K562 (cell line): Measurements from ENCODE around the gene USP20. TPM values are rescaled to one million over a fixed set of nuclear protein-coding genes. Genes with fewer than 3 reads are reported as not detected.

ENCODE experiments used
- ARID3B ChIP-seq: fragments of 250-450 bp; sonication (Bioruptor Pico); IDR thresholded peaks from 2 replicates; pipeline ENCODE4 v1.4.0; 2020; ENCODE audit warnings: borderline replicate concordance
- C11orf30 ChIP-seq: fragments of 450-650 bp; IDR thresholded peaks from 2 replicates; pipeline ENCODE4 v1.6.1; 2016; ENCODE audit warnings: low read depth, mild to moderate bottlenecking
- CXXC5 ChIP-seq: fragments of 250-450 bp; sonication (Bioruptor Pico); IDR thresholded peaks from 2 replicates; pipeline ENCODE4 v1.8.0; 2022; ENCODE audit warnings: inconsistent platforms, mild to moderate bottlenecking, moderate library complexity
- FOS ChIP-seq: IDR thresholded peaks from 3 replicates; pipeline ENCODE4 v1.6.1; 2011; ENCODE audit not compliant: insufficient read length; ENCODE audit errors: extremely low read depth
- HBP1 ChIP-seq: fragments of 450-650 bp; formaldehyde crosslinking; IDR thresholded peaks from 2 replicates; pipeline ENCODE4 v1.4.0; 2022; ENCODE audit warnings: missing genetic modification characterization
- HDAC2 ChIP-seq: fragments of 450-650 bp; IDR thresholded peaks from 2 replicates; pipeline ENCODE4 v1.6.1; 2016; ENCODE audit warnings: mild to moderate bottlenecking
- HNRNPLL ChIP-seq: fragments of 200-400 bp; formaldehyde crosslinking; IDR thresholded peaks from 2 replicates; pipeline ENCODE4 v1.6.1; 2017; ENCODE audit warnings: low read length, low read depth, mild to moderate bottlenecking; ENCODE audit not compliant: poor library complexity, severe bottlenecking
- HOXB6 ChIP-seq: fragments of 250-450 bp; sonication (Bioruptor Pico); IDR thresholded peaks from 2 replicates; pipeline ENCODE4 v1.5.1; 2022; ENCODE audit warnings: mild to moderate bottlenecking, borderline replicate concordance
- LCOR ChIP-seq: sonication (generic); formaldehyde crosslinking; IDR thresholded peaks from 2 replicates; pipeline ENCODE4 v1.8.0; 2022; ENCODE audit warnings: mild to moderate bottlenecking, missing genetic modification reagents
- MAZ ChIP-seq, 2 experiments: fragments of 450-650 bp in 1 of 2; sonication (generic) in 1 of 2; formaldehyde crosslinking; IDR thresholded peaks in 1 of 2; conservative IDR thresholded peaks in 1 of 2; 2 replicates each; pipeline versions ENCODE4 v1.4.0 to v1.5.0; 2020; ENCODE audit warnings: mild to moderate bottlenecking in 1 of 2, missing genetic modification reagents in 1 of 2
- MTF1 ChIP-seq: fragments of 250-450 bp; sonication (Bioruptor Pico); IDR thresholded peaks from 2 replicates; pipeline ENCODE4 v1.9.0; 2021; ENCODE audit warnings: moderate library complexity, mild to moderate bottlenecking, inconsistent platforms, borderline replicate concordance
- POLR2B ChIP-seq: fragments of 450-650 bp; IDR thresholded peaks from 2 replicates; pipeline ENCODE4 v1.6.1; 2018; ENCODE audit warnings: low read depth; ENCODE audit not compliant: partially characterized antibody
- RCOR1 ChIP-seq, 2 experiments: IDR thresholded peaks; 2 replicates each; pipeline ENCODE4 v1.6.1; 2012; ENCODE audit warnings: low read depth in 2 of 2, low read length in 2 of 2, borderline replicate concordance in 1 of 2, improper control_type of control experiment in 1 of 2
- SMAD2 ChIP-seq: fragments of 150-350 bp; IDR thresholded peaks from 2 replicates; pipeline ENCODE4 v1.6.1; 2014; ENCODE audit warnings: low read depth, mild to moderate bottlenecking, low read length
- SRSF3 ChIP-seq: fragments of 200-400 bp; formaldehyde crosslinking; IDR thresholded peaks from 2 replicates; pipeline ENCODE4 v1.6.1; 2016; ENCODE audit warnings: mild to moderate bottlenecking, low read length, moderate library complexity; ENCODE audit not compliant: insufficient read depth
- SRSF7 ChIP-seq: fragments of 200-400 bp; formaldehyde crosslinking; optimal IDR thresholded peaks from 2 replicates; pipeline ENCODE3; 2017; ENCODE audit warnings: mild to moderate bottlenecking, low read depth, low read length
- TARDBP ChIP-seq: fragments of 450-650 bp; IDR thresholded peaks from 2 replicates; pipeline ENCODE4 v1.6.1; 2016
- TCF15 ChIP-seq: fragments of 250-450 bp; sonication (Bioruptor Pico); IDR thresholded peaks from 2 replicates; pipeline ENCODE4 v1.8.0; 2022; ENCODE audit warnings: moderate library complexity, mild to moderate bottlenecking, inconsistent platforms
- TEAD1 ChIP-seq, 2 experiments: fragments of 450-650 bp in 1 of 2; sonication (generic) in 1 of 2; formaldehyde crosslinking; IDR thresholded peaks; 2 replicates each; pipeline versions ENCODE4 v1.4.0 to v1.8.0; 2020 to 2022; ENCODE audit warnings: mild to moderate bottlenecking in 2 of 2, missing genetic modification reagents in 1 of 2
- U2AF2 ChIP-seq: fragments of 200-400 bp; formaldehyde crosslinking; optimal IDR thresholded peaks from 2 replicates; pipeline ENCODE3; 2017; ENCODE audit warnings: low read depth, mild to moderate bottlenecking, low read length
- YY1 ChIP-seq, 3 experiments: IDR thresholded peaks; 2 replicates each; pipeline ENCODE4 v1.6.1; 2011; ENCODE audit warnings: low read length in 2 of 3, mild to moderate bottlenecking in 2 of 3, moderate library complexity in 2 of 3, borderline replicate concordance in 1 of 3, control low read depth in 1 of 3, low read depth in 1 of 3; ENCODE audit not compliant: insufficient read depth in 3 of 3, insufficient replicate concordance in 2 of 3, control insufficient read depth in 1 of 3, insufficient read length in 1 of 3; ENCODE audit errors: extremely low read depth in 1 of 3
- ZNF124 ChIP-seq: sonication (generic); formaldehyde crosslinking; IDR thresholded peaks from 2 replicates; pipeline ENCODE4 v1.8.1; 2022; ENCODE audit warnings: missing genetic modification reagents
- ZNF212 ChIP-seq: fragments of 450-650 bp; formaldehyde crosslinking; IDR thresholded peaks from 2 replicates; pipeline ENCODE4 v1.4.0; 2020; ENCODE audit warnings: mild to moderate bottlenecking
- ZNF274 ChIP-seq: IDR thresholded peaks from 2 replicates; pipeline ENCODE4 v1.6.1; 2011; ENCODE audit warnings: low read depth, mild to moderate bottlenecking, low read length, moderate library complexity, borderline replicate concordance
- ZNF75A ChIP-seq: fragments of 450-650 bp; formaldehyde crosslinking; IDR thresholded peaks from 2 replicates; pipeline ENCODE4 v1.4.0; 2020; ENCODE audit warnings: mild to moderate bottlenecking
- ZNF780A ChIP-seq: fragments of 250-450 bp; sonication (Bioruptor Pico); IDR thresholded peaks from 2 replicates; pipeline ENCODE4 v1.5.0; 2021; ENCODE audit warnings: mild to moderate bottlenecking
- polyA plus RNA-seq, 8 experiments: library from polyadenylated mRNA; depleted of rRNA in 4 of 8; stranded (reverse) in 5 of 8; unstranded in 3 of 8; fragments of >200 nt; fragmentation: Nextera tagmentation in 2 of 8; fragmentation: Illumina TruSeq in 1 of 8; extraction: Ambion mirVana in 2 of 8; extraction: Trizol in 1 of 8; gene quantifications; 2 replicates each; pipeline versions ENCODE4 v1.2.1 to v1.2.3, GENCODE V29; 2011 to 2014; ENCODE audit warnings: inconsistent platforms in 1 of 8, missing spikeins in 1 of 8
- total RNA-seq, 7 experiments: library from RNA; depleted of rRNA in 6 of 7; stranded (reverse); fragments of >200 nt in 6 of 7; fragmentation: Illumina TruSeq in 2 of 7; extraction: Trizol in 2 of 7; gene quantifications; 2 replicates each; pipeline versions ENCODE4 v1.2.1 to v1.2.3, GENCODE V29; 2011 to 2021; ENCODE audit warnings: low replicate concordance in 1 of 7

USP20 gene
- total and polyA plus RNA-seq, 9 of the 15 experiments (the other 6 are each of a cell fraction or from before 2014, with no cell fraction given), result 1.9 to 136 (median 49.1) TPM

GRCh38 chr9:129885018-129885669, 49.9 kb downstream of the USP20 start (continued):
- TF ChIP-seq ZNF274, result no peak
- no peak for TF ChIP-seq C11orf30
- no peak for TF ChIP-seq ZNF124 (CRISPR knock-in tag)
- TF ChIP-seq HDAC2, result no peak
- no peak for TF ChIP-seq FOS
- TF ChIP-seq MTF1 (CRISPR knock-in tag), result peak; percentile 50; the same call in 1 of the 2 replicates
- TF ChIP-seq POLR2B, result no peak
- TF ChIP-seq HNRNPLL, result no peak
- TF ChIP-seq YY1 (IDR thresholded peaks at IDR 0.05; ENCODE audit: borderline replicate concordance in 1 of 3, control insufficient read depth in 1 of 3, extremely low read depth in 1 of 3, insufficient read depth in 3 of 3, insufficient read length in 1 of 3, insufficient replicate concordance in 2 of 3, low read depth in 1 of 3, low read length in 2 of 3), result peak in 1 of 3 experiments; percentile 54
- TF ChIP-seq ARID3B (CRISPR knock-in tag), result no peak
- no peak for TF ChIP-seq U2AF2
- TF ChIP-seq SMAD2, result no peak
- no peak for TF ChIP-seq SRSF7
- no peak; the same call in 1 of the 2 replicates for TF ChIP-seq SRSF3
- TF ChIP-seq RCOR1 (IDR thresholded peaks at IDR 0.05; ENCODE audit: borderline replicate concordance in 1 of 2, low read depth in 2 of 2, low read length in 2 of 2), result peak in 1 of 2 experiments; percentile 89; a peak in 2 of 4 replicates
- peak in 1 of 2 experiments; percentile 67; a peak in 2 of 4 replicates for TF ChIP-seq TEAD1 (CRISPR knock-in tag; IDR thresholded peaks at IDR 0.05)
- no peak for TF ChIP-seq TARDBP
- TF ChIP-seq HBP1 (CRISPR knock-in tag), result peak; percentile 11; the same call in 1 of the 2 replicates
- no peak for TF ChIP-seq ZNF212
- TF ChIP-seq MAZ (CRISPR knock-in tag; conservative IDR thresholded peaks at IDR 0.05 in 1 of 2, IDR thresholded peaks at IDR 0.05 in 1 of 2), result peak in 1 of 2 experiments; percentile 6; a peak in 1 of 4 replicates
- TF ChIP-seq LCOR, result no peak
- TF ChIP-seq CXXC5 (CRISPR knock-in tag), result no peak; the same call in 1 of the 2 replicates
- 0 out of 2 replicates have a peak, but pooled peaks have one; percentile 15 for TF ChIP-seq HOXB6 (CRISPR knock-in tag)
- TF ChIP-seq ZNF780A, result no peak
- TF ChIP-seq ZNF75A (CRISPR knock-in tag), result no peak
- TF ChIP-seq TCF15 (CRISPR knock-in tag), result no peak
